Measurements from ENCODE around the gene BBS4.

- TF ChIP-seq, protein P1, sequence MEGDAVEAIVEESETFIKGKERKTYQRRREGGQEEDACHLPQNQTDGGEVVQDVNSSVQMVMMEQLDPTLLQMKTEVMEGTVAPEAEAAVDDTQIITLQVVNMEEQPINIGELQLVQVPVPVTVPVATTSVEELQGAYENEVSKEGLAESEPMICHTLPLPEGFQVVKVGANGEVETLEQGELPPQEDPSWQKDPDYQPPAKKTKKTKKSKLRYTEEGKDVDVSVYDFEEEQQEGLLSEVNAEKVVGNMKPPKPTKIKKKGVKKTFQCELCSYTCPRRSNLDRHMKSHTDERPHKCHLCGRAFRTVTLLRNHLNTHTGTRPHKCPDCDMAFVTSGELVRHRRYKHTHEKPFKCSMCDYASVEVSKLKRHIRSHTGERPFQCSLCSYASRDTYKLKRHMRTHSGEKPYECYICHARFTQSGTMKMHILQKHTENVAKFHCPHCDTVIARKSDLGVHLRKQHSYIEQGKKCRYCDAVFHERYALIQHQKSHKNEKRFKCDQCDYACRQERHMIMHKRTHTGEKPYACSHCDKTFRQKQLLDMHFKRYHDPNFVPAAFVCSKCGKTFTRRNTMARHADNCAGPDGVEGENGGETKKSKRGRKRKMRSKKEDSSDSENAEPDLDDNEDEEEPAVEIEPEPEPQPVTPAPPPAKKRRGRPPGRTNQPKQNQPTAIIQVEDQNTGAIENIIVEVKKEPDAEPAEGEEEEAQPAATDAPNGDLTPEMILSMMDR (IDR thresholded peaks at IDR 0.05), result no peak
- no peak for TF ChIP-seq REST (IDR thresholded peaks at IDR 0.05; ENCODE audit: insufficient read depth in 1 of 2, low read depth in 2 of 2, low read length in 1 of 2)
- TF ChIP-seq POLR2AphosphoS5 (IDR thresholded peaks at IDR 0.05; ENCODE audit: low read depth, low read length), result no peak
- no peak for TF ChIP-seq TCF7L2 (IDR thresholded peaks at IDR 0.05; ENCODE audit: low read depth, low read length)
These were observed 46.1 kb downstream of the BBS4 start for GRCh38 chr15:72732086-72732485.

Data from Panc1 (cell line).